ENCODE measurements around the gene HOXB4.
A peak's percentile ranks its signal among the peaks of the same experiment; 100 is the strongest.

HOXB4 gene

DNA sequence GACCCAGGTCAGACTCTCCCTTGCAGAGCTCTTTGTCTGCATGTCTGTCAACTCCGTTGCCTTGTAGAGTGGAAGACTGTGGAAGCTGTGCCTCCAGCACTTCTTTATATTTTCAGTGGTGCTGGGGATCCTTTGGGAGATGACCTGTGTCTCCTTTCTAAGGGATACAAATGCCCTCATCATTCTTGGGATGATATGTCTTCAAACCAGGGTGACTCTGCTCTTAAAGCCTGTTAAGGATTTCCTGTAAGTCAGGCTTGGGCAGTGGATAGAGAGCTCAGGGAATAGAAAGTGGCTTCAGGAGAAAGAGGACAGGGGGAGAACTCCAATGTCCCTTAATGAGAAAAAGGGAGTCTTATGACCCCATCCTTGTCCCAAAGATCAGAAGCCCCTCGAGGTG, 10.4 kb upstream of the HOXB4 start:
- no peak for DNase-seq

- no peak for DNase-seq
These were observed 9.9 kb upstream of the HOXB4 start for GRCh38 chr17:48588074-48588415.

DNA sequence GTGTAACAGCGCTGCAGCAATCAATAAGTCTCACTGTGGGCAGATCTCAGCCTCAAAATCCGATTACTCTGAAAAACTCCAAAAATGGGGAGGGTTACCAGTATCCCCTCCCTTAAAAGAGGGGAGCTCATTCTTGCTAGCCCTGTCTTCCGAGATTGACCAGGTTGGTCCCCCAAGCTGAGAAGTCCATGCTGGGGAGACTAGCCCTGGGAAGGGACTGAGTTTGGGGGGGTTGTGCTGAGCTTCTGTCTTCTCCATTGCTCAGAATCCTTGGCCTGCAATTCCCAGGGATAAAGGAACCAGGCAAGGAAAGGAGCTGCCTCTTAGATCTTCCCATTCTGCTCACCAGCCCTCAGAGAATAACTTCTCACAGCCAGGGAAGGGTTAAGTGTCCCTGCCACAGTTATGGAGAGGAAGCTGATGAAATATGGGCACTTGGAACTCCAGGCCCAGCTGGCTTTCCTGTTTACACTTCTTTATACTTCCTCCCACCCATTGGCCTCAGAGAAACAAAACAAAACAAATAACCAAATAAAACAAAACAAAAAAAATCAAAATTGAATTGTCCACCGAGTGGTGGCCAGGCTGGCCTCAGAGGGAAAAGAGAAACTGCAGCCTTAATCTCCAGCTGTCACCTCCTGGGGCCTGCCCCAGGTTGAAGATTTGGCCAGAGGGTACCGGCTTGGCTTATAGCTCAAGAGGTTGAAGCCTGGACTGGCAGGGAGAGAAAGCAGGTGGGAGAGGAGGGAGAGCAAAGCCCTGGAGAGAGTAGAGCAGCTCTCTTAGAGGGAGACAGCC, 9.3 kb upstream of the HOXB4 start:
- DNase-seq: peak; percentile 48

DNA sequence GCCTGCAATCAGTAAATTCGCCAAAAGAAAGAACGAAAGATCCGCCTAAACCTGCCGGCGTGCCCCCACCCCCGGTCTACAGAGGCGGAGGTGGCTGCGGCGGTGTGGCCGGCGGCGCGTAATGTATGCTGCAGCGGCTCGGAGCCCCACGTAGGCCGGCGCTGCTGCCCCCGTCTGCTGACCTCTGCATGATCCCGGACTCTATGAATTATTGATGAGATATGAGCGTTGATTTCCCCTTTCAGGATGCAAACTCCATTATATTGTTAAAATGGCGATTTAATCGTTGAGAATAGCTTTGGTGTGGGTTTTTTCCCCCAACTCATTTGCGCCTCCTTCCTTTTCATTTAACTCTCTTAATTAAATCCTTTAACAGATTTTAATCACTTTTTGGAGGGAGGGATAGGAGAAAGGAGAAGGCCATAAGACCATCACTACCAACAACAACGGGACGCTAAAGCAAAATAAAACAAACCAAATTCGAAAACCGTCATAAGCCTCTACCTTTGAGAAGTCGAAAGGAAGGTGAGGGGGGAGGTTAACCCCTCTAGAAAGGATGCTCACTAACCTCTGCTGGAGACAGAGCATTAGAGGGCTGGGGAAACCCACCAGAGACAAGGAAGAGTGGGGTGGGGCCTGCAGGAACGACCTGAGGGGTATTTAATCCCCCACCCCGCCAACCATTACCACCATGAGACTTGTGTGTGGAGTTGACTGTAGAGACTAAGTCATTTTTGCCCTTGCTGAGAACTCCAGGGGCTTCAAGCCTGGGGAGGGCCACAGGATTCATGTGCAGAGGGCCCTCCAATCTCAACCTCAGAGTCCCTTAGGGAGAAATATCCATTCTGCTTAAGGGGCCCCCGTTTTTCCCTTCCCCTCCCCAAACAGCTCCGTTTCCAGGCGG, 8.5 kb upstream of the HOXB4 start:
- peak; percentile 68 for DNase-seq

- no peak for DNase-seq
These were observed 6.1 kb upstream of the HOXB4 start for GRCh38 chr17:48584223-48584741.

DNA sequence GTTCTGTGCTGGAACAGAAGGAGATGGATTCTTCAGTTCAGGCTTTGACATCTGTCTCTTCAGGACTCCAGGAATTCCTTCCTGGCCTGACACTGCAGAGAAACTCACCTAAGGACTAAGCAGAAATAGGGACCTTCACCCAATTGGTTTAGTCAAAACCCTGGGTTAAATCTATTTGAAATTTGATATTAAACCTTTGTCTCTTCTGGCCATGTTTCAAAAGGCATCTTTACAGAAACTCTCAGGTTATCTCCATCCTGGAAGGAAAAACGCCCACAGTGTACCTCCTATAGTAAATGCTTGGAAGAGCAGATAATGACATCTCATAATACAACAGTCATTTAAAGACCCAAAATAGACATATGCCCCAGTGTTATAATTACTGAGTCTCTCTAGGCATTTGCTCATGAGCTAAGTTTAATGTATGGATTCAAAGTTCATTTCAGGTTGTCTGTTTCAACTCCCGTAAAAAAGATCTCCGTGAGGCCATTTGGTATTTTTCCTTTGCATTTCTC, 5.6 kb upstream of the HOXB4 start:
- DNase-seq: no peak

DNA sequence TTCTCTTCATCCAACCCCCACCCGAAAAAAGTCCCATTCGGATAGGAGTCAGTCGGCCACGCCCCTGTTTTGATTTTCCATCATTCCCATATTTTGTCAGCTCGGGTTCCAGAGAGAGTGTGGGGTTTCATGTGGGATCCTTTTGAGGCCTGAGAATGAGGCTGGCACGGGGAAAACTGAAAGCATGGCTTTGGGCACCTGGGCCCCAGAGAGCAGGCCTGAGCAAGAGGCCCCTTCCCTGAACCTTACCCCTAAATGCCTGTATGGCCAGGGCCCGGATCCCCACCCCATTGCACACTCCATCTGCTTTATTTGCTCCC, 4.6 kb upstream of the HOXB4 start:
- no peak for DNase-seq

DNA sequence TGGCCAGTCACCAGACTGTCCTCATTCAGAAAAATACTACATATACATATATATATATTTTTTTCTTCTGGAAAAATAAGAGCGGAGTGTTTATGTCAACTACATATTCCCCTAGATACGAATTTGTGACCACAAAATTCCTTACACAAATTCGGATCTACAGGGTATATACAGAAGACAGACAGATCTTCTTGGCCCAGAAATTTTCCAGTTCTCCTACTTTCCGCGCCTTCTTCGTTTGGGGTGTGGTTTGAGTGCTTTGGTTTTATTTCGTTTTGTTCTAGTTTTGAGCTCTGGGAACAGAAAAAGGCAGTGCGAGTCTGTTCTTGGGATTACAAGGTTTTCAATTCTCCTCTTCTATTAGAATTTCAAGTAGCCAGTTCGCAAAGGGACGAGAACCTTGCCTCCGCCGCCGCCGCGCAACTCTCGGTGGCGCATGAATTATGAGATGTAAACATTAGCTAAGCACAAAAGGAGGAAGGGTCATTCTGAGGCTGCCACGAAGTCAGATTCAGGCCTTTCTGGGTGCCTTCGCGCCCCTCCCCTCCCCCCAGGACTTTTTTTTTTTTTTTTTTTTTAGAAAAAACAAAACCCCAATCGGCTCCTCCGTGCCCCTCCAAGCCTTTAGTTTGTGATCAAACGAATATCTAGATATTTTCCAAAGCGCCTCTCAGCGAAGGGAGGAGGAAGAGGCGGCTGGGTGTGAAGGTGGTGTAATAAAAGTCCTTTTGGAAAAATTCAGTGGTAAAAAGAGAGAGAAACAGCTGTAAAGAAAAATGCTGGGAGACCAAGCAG, 1.8 kb upstream of the HOXB4 start:
- peak; percentile 22 for DNase-seq

DNA sequence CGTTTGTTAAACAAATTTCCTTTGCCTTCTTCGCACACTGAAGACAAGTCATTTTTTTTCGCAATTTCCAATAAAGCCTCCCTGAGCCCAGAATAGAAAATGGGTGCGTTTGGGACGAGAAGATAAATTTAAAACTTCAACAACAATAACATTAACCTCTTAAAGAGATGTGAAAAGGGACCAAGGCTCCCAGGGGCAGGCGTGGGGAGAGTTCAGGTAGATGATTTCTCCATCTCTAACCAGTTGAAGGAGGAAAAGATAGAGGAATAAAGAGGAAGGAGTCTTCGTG, 1.3 kb upstream of the HOXB4 start:
- DNase-seq: peak; percentile 24

DNA sequence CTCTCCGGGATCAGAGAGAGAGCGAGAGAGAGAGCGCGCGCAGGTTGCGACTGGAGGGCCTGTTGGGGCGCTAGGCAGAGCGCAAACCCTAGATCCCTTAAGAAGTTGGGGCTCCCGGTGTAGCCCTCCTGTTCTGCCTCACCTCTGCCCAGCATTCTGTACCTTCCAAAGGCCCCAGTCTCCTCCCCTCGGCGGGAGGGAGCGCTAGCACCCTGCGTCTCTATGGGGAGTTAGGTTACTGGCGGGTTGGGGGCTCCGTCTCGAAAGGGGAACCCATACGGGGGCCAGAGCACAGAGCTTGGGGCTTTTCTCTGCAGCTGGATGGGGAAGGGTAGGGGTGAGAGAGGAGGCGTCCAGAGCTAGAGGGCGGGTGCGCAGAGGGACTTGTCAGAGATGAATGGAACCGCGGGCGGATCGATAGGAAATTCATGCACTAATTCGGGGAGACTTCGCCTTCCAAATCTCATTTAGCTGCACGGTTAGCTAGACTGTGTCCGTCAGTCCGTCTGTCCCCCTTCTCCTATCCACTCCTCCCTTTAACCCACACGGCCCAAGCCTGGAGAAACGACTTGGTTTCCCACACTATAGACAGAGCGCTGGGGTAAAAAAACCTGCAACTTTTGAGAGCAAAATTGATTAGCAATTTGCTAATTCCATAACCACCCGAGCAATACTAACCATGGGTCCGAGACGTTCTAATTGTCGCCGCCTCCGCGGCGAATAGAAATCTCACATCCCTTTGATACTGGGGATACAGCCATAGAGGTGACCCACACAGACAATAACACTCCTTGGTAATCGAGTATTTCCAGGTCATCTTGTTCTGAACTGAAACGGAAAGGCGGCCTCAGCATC, 693 bp upstream of the HOXB4 start:
- DNase-seq: no peak

GRCh38 chr17:48577330-48577945, 712 bp downstream of the HOXB4 start:
- no peak for DNase-seq

- DNase-seq: no peak
These were observed 1.5 kb downstream of the HOXB4 start for GRCh38 chr17:48576479-48577309.

DNA sequence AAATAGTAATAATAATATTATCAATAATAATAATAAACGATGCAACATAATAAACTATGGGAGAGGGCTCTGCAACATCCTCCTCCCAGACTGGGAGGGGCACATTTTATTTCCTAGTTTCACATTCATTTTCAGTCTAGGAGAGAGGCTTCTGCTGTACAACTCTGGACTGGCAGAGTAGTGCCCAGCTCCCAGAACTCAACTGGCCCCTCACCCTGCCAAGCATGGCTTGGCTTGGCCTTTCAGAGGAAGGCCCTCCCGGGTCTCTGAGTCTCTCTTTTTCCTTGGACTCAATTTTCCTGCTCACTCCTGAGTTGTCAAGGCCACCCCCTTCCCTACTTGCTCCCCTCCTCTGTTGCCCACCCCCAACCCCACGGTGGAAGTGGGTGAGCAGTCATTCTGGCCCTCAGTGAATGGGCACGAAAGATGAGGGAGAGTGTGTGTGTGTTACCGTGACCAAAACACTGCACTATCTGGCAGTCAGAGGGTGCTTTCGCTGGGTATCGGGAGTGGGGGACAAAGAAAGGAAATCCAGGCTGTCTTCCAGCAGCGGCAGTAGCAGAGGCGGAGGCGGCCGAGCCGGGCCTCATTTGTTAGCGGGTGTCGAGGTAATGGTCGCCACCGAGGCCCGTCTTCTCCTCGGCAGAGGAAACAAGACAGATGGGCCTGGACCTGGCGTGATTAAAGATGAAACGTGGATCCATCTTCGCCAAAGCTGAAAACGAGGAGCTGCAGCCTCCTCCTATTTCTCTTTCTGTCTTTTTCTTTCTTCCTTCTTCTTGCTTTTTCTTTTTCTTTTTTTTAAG, 2.3 kb downstream of the HOXB4 start:
- no peak for DNase-seq

GRCh38 chr17:48575066-48575582, 3.0 kb downstream of the HOXB4 start:
- DNase-seq: peak; percentile 59

DNA sequence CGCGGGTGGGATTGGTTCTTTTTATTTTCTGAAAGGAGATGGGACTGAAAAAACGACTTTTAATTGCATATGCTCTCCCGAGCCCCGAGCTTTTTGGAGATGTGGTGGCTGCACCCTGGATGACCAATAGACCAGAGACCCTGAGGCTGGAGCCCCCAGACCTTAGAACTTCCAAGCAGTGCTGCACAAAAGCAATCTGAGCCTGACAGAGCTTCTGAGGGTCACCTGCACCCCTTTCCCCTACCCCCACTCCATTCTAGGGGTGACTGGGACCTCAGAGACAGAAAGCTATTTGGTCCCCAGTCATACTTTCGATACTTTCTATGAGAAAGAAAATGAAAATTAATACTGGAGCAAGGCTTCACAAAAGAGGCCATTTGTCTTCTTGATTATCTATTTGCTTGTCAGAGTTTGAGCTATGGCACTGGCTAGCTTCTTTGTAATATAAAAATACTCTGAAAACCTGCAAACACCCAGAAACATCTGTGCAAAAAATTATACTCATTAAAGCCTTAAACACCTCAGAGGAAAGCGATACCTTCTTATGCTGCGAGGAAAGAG, 3.6 kb downstream of the HOXB4 start:
- no peak for DNase-seq

GRCh38 chr17:48571826-48572417, 6.2 kb downstream of the HOXB4 start:
- no peak for DNase-seq

DNA sequence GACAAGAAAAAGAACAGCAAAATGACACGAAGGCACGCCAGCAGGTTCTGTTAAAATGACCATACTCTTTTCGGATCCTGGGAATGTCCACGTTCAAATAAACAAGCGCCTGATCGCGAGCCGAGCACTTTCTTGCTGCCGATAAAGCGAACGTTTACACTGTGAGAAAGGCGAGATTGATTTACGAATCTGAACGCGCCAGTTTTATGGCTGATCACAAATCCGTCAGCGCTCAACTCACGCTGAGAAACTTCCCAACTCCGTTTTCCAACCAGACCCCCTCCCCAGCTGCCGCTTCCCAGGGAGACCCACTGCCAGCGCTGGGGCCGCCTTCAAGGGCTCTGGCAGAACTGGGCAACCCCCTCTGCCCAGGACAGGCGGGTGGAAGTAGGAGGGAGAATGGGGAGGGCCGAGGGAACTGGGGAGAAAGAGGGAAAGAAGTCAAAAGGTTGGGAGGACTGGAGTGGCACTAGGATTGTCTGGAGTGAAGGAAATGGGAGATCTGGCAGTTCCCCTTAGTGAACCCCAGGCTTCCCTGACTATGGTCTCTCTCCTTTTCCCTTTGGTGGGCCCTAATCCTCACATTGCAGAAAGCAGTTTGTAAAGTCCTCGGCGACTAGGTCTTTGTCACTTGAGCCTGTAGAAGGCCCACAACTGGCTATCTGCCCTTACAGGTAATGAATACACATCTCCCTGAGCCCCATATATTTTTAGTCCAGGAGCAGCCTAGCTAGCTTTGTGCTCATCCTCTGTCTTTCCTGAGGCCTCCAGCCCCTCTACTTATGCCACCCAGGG, 6.9 kb downstream of the HOXB4 start:
- no peak for DNase-seq

Data from DMS79 treated with DMSO at 0.1 percent for 48 hours (cell line).